ENCODE data around the gene ARID3A.
"Not testable (repeated sequence)": the region's sequence is repeated elsewhere in the genome, so short reads cannot be mapped to it uniquely, and the experiment has no call there.

Gene ARID3A, protein sequence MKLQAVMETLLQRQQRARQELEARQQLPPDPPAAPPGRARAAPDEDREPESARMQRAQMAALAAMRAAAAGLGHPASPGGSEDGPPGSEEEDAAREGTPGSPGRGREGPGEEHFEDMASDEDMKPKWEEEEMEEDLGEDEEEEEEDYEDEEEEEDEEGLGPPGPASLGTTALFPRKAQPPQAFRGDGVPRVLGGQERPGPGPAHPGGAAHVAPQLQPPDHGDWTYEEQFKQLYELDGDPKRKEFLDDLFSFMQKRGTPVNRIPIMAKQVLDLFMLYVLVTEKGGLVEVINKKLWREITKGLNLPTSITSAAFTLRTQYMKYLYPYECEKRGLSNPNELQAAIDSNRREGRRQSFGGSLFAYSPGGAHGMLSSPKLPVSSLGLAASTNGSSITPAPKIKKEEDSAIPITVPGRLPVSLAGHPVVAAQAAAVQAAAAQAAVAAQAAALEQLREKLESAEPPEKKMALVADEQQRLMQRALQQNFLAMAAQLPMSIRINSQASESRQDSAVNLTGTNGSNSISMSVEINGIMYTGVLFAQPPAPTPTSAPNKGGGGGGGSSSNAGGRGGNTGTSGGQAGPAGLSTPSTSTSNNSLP

DNA sequence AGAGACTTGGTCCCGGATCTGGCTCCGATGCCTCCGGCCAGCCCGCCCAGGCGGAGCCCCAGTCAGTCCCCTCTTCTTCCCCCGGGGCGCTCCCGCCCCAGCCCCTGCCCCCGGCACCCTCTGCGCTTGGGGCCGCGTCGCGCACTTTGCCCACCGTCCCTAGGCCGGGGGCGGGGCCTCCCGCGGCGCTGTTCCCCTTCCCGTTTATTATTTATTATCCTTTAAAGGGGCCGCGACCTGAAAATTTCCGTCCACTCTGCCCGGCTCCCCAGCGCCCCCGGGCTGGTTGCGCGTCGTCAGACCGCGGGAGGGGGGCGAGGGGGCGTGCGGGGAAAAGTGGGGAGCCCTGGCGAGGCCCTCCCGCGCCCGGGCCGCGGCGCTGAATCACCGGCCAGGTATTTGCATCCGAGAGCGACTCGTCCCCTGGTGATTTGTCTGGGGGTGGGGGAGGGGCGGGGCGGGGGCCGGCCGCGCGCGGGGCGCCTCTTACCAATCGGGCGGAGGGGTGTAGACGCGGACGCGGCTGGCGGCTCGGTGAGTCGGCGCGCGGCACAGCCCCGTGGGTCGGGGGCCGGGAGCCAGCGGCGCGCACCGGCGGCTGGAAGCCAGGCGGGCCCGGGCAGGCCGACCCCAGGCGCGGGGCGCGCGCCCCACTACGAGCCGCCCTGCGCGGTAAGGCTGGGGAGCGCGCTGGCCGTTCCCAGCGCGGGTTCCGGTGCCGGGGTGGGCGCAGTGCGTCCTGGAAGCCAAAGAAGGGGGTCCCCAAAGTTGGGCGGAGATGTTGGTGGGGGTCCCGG is at the start of gene ARID3A:
TSS of gene ARID3A (plus strand) at position 510 of the 797 bp plus-strand sequence. CDS start 3,494 bp downstream, outside the sequence.
- DNase-seq (ENCODE audit: low spot score), result peak; percentile 65

DNA sequence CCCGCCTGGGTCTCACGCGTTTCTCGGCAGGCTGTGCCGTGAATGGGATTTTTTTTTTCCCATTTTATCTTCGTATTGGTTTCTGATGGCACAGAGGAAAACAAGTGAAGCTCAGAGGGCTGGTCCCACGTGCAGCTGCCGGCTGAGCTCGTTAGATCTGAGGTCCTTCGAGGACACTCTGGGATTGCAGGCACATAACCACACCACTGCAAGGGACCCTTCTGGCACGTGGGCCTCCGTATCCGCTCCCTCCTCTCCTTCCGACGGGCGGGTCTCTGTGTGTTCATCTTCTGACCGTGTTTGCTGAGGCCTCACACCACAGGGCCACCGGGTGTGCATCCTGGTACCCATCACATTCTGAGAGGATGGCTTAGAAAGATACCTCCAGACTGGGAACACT is 49.7 kb upstream of the ARID3A start:
- DNase-seq (ENCODE audit: low spot score), result no peak

DNA sequence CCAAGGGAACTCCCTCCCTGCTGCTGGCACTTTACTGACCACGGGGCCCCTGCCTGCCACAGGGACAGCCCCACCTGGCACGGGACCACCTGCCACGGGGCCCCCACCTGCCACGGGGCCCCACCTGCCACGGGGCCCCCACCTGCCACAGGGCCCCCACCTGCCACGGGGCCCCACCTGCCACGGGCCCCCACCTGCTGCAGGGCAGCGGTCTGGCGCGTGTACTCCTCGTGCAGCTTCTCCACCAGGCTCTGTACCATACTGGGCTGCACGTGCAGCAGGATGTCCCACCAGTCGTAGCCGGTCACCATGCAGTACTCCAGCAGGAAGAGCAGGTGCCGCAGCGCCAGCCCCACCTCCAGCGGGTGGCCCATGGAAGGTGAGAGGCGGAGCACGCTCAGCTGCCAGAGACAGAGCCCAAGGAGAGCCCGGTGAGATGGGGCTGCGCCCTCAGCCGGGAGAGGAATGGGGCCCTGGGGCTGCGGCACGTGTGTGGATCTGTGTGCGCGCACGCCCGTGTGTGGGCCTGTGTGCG is 49.0 kb upstream of the ARID3A start:
- no peak for DNase-seq (ENCODE audit: low spot score)

DNA sequence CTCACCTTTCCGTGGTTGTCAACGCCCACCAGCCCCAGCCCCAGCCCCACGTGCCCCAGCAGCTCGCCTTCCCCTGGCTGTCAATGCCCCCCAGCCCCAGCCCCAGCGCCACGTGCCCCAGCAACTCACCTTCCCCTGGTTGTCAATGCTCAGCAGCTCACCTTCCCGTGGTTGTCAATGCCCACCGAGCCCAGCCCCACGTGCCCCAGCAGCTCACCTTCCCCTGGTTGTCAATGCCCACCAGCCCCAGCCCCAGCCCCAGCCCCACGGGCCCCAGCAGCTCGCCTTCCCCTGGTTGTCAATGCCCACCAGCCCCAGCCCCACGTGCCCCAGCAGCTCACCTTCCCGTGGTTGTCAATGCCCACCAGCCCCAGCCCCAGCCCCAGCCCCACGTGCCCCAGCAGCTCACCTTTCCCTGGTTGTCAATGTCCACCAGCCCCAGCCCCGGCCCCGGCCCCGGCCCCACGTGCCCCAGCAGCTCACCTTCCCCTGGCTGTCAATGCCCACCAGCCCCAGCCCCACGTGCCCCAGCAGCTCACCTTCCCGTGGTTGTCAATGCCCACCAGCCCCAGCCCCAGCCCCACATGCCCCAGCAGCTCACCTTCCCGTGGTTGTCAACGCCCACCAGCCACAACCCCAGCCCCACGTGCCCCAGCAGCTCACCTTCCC is 47.7 kb upstream of the ARID3A start:
- not testable (repeated sequence) for DNase-seq (ENCODE audit: low spot score)

DNA sequence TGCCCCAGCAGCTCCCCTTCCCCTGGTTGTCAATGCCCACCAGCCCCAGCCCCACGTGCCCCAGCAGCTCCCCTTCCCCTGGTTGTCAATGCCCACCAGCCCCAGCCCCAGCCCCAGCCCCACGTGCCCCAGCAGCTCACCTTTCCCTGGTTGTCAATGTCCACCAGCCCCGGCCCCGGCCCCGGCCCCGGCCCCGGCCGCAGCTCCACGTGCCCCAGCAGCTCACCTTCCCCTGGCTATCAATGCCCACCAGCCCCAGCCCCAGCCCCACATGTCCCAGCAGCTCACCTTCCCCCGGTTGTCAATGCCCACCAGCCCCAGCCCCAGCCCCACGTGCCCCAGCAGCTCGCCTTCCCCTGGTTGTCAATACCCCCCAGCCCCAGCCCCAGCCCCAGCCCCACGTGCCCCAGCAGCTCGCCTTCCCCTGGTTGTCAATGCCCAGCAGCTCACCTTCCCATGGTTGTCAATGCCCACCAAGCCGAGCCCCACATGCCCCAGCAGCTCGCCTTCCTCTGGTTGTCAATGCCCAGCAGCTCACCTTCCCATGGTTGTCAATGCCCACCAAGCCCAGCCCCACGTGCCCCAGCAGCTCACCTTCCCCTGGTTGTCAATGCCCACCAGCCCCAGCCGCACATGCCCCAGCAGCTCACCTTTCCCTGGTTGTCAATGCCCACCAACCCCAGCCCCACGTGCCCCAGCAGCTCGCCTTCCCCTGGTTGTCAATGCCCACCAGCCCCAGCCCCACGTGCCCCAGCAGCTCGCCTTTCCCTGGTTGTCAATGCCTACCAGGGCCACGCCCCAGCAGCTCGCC is 46.9 kb upstream of the ARID3A start:
- DNase-seq (ENCODE audit: low spot score), result not testable (repeated sequence)

DNA sequence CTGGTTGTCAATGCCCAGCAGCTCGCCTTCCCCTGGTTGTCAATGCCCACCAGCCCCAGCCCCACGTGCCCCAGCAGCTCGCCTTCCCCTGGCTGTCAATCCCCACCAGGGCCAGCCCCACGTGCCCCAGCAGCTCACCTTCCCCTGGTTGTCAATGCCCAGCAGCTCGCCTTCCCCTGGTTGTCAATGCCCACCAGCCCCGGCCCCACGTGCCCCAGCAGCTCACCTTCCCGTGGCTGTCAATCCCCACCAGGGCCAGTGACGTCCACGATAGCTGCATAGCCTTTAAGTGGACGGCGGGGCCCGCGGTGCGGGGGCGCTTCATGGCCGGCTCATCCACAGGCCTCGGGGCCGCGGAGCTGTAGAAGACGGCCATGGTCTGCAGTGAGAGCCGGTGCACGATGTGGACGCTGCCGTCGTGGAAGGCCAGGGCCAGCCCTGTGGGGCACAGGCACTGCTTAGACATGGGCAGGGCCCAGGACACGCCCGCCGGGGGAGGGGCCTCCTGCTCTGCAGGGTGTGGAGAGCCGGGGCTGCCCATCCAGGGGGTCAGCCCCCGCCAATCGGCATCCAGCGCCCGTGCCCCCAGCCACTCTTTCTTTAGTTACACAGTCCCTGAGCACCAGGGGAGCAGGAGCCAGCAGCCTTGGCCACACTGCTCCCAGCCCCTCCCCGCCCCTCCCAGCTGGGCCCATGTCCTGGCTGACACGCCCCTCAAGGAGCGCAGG is 46.0 kb upstream of the ARID3A start:
- no peak for DNase-seq (ENCODE audit: low spot score)

DNA sequence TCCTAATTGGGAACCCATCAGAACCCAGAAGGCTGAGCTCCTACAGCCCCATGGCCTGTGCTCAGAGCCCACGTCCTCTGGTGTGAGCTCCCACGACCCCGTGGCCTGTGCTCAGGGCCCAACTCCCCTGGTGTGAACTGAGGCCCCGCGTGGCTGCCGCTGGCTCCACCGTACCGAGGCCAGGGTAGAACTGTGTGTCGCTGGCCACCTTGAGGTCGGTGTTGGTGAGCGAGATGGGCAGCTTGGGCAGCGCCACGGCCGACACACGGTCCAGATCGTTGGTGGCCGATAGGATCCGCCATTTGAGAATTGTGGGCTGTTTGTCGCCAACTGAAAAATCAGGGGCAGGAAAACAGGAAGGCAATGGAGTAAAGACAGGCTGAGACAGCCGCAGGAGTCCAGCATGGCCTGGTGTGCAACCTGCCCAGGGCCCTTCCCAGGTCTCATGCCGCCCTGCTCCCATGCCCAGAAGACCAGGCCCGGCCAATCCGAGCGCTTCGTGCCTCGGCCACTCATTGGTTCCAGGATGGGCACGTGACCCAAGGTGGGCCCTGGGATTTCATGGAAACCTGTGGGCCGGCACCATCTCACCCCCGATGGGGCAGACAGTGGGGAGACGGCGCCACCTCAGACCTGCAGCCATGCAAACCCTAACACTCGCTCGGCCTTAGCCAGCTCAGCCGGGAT is 44.3 kb upstream of the ARID3A start:
- DNase-seq (ENCODE audit: low spot score), result no peak

DNA sequence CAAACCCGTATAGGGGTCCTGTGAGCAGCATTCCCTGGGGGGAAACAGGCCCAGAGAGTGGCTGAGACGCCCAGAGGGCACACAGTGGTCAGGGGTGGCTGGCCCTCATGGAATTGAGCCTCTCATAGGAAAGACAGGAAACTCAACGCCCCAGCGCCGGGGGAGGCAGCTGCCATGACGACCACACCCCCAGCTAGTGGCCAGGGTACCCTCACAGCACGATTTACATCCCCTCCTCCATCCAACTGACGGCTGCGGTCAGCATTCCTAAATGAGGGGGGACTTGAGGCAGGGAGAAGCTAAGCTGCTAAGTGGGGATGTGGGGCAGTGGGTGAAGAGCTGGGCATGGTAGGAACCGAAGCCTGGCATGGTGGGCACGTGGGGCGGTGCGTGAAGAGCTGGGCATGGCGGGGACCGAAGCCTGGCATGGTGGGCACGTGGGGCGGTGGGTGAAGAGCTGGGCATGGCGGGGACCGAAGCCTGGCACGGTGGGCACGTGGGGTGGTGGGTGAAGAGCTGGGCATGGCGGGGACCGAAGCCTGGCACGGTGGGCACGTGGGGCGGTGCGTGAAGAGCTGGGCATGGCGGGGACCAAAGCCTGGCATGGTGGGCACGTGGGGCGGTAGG is 42.9 kb upstream of the ARID3A start:
- DNase-seq (ENCODE audit: low spot score), result no peak

DNA sequence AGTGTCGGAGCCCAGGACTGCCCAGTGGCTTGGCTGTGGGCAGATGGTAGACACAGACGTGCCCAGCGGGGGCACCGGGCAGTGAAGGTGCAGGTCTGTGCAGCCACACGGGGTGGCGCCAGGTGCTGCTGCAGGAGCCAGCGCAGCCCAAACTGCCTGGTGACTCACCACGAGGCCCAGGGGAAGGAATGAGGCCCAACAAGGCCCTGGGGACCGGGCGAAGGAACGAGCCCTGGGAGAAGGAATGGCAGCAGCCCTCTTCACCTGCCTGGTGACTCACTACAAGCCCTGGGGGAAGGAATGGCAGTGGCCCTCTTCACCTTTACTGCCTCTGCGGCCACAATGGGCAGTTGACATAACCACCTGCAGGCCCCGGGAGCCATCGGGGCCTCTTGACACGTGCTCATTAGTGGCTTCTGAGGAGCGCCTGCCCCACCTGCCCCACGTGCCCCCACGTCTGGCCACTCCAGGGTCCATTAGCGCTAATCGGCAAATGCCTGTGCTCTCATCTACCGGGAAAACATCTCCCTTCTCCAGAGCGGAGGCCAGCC is 42.1 kb upstream of the ARID3A start:
- no peak for DNase-seq (ENCODE audit: low spot score)

DNA sequence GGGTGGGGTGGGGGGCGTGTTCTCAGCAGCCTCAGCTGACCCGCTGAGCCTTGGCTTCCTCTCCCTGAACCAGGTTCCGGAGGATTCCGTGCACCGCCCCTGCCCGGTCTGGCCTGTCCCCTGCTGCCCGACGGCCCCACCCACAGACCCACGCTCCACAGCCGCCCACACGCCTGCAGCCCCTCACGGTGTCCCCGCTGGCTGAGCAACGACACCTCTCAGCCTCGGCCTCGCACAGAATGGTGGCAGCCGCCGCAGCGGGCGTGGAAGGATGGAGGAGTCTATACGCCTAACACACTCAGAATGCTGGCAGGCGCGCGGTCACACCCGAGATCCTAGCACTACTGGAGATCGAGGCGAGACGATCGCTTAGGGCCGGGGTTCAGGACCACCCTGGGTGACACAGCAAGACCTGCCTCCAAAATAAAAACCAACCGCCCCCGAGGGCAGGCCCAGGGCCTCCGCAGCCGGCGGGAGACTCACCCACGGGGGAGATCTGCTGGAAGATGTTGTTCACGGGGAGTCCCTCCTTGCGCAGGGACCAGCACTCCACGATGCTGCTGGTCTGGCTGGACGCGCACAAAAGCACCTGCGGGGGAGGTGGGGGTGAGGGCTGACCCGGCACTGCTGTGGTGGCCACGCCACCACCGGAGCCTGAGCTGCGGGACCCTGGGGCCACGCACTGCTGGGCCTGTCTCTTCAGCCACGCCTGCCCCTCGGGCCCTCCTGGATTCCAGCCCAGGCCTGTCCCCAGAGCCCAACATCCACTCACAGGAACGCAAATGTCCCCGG is 41.2 kb upstream of the ARID3A start:
- DNase-seq (ENCODE audit: low spot score), result no peak

DNA sequence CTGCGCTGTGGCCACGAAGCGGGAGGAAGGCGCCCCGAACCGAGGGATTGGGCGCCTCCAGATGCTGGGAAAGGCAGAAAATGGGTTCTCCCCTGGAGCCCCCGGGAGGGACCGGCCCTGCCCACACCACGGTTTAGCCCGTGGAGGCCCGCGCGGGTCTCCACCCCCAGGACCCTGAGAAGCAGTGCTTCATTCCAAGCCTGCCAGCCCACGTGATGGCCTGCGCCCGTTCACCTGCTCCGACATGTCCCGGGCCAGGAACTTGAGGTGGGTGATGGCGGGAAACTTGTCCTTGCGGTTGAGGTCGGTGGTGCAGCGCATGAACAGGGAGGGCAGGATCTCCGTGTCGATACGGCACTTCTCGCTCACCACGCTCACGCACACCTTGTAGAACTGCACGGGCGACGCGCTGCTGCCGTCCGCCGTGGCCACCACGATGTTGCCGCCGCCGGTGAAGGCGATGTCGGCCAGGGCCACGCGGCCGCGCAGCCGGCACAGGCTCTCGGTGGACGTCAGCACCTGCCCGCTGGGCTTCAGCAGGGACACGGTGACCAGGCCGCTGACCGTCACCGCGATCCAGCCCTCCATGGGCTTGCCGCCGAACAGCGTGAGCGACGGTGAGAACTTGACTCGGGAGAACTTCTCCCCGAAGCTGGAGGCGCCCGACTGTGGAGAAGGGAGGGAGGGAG is 40.2 kb upstream of the ARID3A start:
- no peak for DNase-seq (ENCODE audit: low spot score)

DNA sequence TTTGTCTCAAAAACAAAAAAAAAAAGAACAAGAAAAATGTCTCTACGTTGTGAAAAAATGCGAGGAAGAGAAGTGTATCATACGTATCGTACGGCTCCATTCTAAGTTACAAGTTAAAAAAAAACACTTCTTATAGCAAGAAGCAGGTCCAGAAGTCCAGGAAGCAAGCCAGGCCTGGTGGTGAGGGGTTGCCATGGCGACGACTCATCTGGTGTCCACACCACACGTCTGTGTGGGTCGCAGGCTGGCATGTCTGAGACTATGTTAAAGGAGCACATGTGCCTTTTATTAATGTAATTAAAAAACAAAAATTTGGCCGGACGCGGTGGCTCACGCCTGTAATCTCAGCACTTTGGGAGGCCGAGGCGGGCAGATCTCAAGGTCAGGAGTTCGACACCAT is 38.8 kb upstream of the ARID3A start:
- DNase-seq (ENCODE audit: low spot score), result no peak

DNA sequence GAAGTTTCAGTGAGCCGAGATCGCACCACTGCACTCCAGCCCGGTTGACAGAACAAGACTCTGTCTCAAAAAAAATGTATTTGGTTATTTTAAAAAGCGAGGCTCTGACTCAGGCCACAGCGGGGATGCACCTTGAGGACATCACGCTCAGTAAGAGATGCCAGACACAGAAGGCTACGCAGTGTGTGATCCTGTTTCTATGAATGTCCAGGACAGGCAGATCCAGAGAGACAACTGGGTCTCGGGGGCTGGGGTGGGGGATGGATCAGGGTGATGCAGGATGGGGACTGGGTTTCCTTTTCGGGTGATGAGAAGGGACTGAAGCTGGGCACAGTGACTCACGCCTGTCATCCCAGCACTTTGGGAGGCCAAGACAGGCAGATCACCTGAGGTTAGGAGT is 38.2 kb upstream of the ARID3A start:
- DNase-seq (ENCODE audit: low spot score), result no peak

DNA sequence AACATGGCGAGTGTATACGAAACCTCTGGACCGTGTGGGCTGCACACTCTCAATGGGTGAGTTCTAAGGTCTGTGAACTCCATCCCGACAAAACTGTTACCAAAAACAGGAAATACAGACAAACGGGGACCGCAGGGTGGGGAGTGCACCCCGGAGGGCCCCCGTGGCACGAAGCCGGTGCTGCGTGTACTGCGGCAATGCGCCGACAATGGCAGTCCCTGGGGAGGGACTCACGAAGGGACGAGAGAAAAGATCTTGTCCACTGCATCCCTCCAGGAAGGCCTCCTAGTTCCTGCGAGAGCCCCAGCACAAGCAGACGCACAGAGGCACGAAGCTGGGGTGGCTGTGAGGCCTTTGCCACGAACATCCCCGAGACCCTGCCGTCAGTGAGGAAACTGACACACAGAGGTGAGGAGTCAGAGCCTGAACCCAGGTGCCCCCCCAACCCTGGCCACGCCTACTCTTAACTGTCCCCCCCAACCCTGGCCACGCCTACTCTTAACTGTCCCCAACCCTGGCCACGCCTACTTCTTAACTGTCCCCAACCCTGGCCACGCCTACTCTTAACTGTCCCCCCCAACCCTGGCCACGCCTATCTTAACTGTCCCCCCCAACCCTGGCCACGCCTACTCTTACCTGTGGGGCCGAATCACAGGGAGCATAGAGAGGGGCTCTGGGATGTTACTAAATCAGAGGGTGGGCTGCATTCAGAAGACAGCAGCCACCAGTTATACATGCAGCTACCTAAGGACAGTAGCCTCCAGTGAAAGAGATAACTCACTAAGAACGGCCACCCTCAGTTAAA is 37.1 kb upstream of the ARID3A start:
- no peak for DNase-seq (ENCODE audit: low spot score)

DNA sequence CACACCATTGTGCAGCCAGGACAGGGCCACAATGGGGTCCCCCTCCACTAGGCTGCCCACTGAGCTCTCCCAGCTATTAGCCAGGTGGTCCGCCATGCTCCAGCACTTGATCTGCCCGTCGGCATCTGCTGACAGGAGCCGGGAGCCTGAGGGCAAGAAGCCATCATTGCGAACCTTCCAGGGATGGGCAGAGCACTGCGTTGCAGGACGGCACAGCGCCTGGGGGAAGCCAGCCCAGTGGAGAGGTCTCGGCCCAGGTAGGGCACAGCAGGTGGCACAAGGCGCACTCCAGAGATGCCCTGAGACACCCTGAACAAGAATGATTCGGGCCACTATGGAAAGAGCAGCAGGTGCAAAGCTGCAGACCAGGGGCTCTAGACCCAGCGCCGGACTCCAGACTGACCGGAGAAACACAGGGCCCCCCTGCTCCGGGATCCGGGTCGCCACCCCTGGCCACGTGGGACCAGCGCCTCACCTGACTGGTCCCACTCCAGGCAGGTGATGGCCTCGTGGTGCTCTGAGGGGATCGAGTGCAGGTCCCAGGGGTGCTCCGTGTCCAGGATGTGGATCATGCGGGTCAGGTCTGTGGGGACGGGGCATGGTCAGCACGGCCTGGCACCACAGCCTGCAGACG is 36.1 kb upstream of the ARID3A start:
- no peak for DNase-seq (ENCODE audit: low spot score)

DNA sequence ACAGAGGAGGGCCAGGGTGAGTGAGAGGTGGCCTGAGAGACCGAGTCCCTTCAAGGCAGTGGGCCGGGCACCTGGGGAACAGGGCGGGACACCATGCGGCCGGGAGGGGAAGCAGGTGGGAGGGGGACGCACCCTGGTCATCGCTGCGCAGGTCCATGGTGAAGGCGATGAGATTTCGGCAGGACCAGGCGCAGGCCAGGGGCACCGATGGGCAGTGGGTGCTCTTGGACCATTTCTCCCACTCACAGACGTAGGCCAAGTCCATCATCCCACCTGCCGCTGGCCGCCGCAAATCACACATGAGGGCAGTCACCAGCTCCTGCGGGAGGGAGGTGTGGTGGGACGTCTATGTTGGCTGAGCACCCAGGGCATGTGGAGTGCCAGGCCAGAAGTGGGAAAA is 35.0 kb upstream of the ARID3A start:
- DNase-seq (ENCODE audit: low spot score), result no peak
